NT2/D1 (cell line): ENCODE measurements around the gene SH3YL1.

Experiments
- DNase-seq: peaks from one replicate; pipeline ENCODE4 v3.0.0-alpha.2; 2011; ENCODE audit warnings: low read depth, low spot score
- H3K27me3 ChIP-seq: 2 replicates; pipeline ENCODE4 v1.6.0; 2011; ENCODE audit warnings: mild to moderate bottlenecking; ENCODE audit not compliant: insufficient read length, insufficient read depth
- H3K36me3 ChIP-seq: 2 replicates; pipeline ENCODE4 v1.6.1; 2011; ENCODE audit warnings: mild to moderate bottlenecking, low read length, mixed read lengths; ENCODE audit not compliant: insufficient read depth, insufficient read length
- H3K4me1 ChIP-seq: 2 replicates; pipeline ENCODE4 v1.5.1; 2011; ENCODE audit not compliant: insufficient read depth, insufficient read length
- H3K4me3 ChIP-seq: 2 replicates; pipeline ENCODE4 v1.5.1; 2011; ENCODE audit warnings: low read depth; ENCODE audit not compliant: insufficient read length
- H3K9ac ChIP-seq: 2 replicates; pipeline ENCODE4 v1.6.0; 2011; ENCODE audit warnings: low read depth; ENCODE audit not compliant: insufficient read length
- H3K9me3 ChIP-seq: 2 replicates; pipeline ENCODE4 v1.5.1; 2011; ENCODE audit warnings: mild to moderate bottlenecking, low read length; ENCODE audit not compliant: insufficient read depth
- SUZ12 ChIP-seq: IDR thresholded peaks from 2 replicates; pipeline ENCODE4 v1.6.1; 2011; ENCODE audit not compliant: insufficient read length, insufficient read depth; ENCODE audit errors: extremely low read depth
- YY1 ChIP-seq: IDR thresholded peaks from 2 replicates; pipeline ENCODE4 v1.6.1; 2011; ENCODE audit not compliant: insufficient read length, insufficient read depth
- ZNF274 ChIP-seq: IDR thresholded peaks from 2 replicates; pipeline ENCODE4 v1.6.1; 2011; ENCODE audit warnings: mild to moderate bottlenecking, low read depth, low read length

Gene SH3YL1

GRCh38 chr2:201648-202433, 62.0 kb downstream of the SH3YL1 start:
- no peak for DNase-seq
- TF ChIP-seq ZNF274: no peak
- no peak for TF ChIP-seq SUZ12
- TF ChIP-seq YY1: no peak
- Histone ChIP-seq H3K4me3 (no peak overlapping the region), H3K4me1 (no peaks in the 10 kb centered on the region), H3K27me3 (no peaks in the 10 kb centered on the region), H3K36me3 (no peaks in the 10 kb centered on the region), H3K9ac (no peak overlapping the region), H3K9me3 (no peaks in the 10 kb centered on the region)

GRCh38 chr2:199041-199966, 64.5 kb downstream of the SH3YL1 start:
- H3K4me1 ChIP-seq: no peaks in the 10 kb centered on the region
- no peak overlapping the region for H3K9ac ChIP-seq
- no peaks in the 10 kb centered on the region for H3K36me3 ChIP-seq
- H3K27me3 ChIP-seq: no peaks in the 10 kb centered on the region
- TF ChIP-seq SUZ12: no peak
- no peak overlapping the region for H3K4me3 ChIP-seq
- no peaks in the 10 kb centered on the region for H3K9me3 ChIP-seq
- DNase-seq: no peak

- Histone ChIP-seq H3K36me3 (no peaks in the 10 kb centered on the region), H3K9ac (no peak overlapping the region), H3K4me3 (no peak overlapping the region), H3K27me3 (no peaks in the 10 kb centered on the region), H3K4me1 (peaks cover 3% of the 10 kb centered on the region), H3K9me3 (peaks cover 8% of the 10 kb centered on the region; the same call in 1 of the 2 replicates)
- DNase-seq: no peak
- no peak for TF ChIP-seq YY1
- no peak for TF ChIP-seq ZNF274
- no peak for TF ChIP-seq SUZ12
Observed at GRCh38 chr2:196406-196805, 67.4 kb downstream of the SH3YL1 start.

GRCh38 chr2:195932-196331, 67.9 kb downstream of the SH3YL1 start:
- H3K27me3 ChIP-seq: no peaks in the 10 kb centered on the region
- no peak overlapping the region for H3K9ac ChIP-seq
- H3K4me3 ChIP-seq: no peak overlapping the region
- no peak for DNase-seq
- H3K36me3 ChIP-seq: no peaks in the 10 kb centered on the region
- H3K9me3 ChIP-seq: peaks cover 11% of the 10 kb centered on the region; the same call in 1 of the 2 replicates
- no peak for TF ChIP-seq YY1
- TF ChIP-seq SUZ12: no peak
- no peak for TF ChIP-seq ZNF274
- peaks cover 3% of the 10 kb centered on the region for H3K4me1 ChIP-seq

GRCh38 chr2:193141-193671, 70.6 kb downstream of the SH3YL1 start:
- peaks cover 3% of the 10 kb centered on the region for H3K4me1 ChIP-seq
- no peak overlapping the region for H3K4me3 ChIP-seq
- TF ChIP-seq SUZ12 (no peak), YY1 (no peak)
- DNase-seq: peak; percentile 13
- no peaks in the 10 kb centered on the region for H3K27me3 ChIP-seq
- peaks cover 30% of the 10 kb centered on the region; the same call in 1 of the 2 replicates for H3K9me3 ChIP-seq
- no peak overlapping the region for H3K9ac ChIP-seq
- H3K36me3 ChIP-seq: no peaks in the 10 kb centered on the region

GRCh38 chr2:191311-192190, 72.3 kb downstream of the SH3YL1 start:
- Histone ChIP-seq H3K27me3 (no peaks in the 10 kb centered on the region), H3K9ac (no peak overlapping the region), H3K4me3 (no peak overlapping the region), H3K4me1 (peaks cover 3% of the 10 kb centered on the region), H3K9me3 (peaks cover 46% of the 10 kb centered on the region; the same call in 1 of the 2 replicates), H3K36me3 (no peaks in the 10 kb centered on the region)
- no peak for DNase-seq
- no peak for TF ChIP-seq YY1
- TF ChIP-seq SUZ12: no peak
- TF ChIP-seq ZNF274: no peak
